ENCODE data around the gene PRKG1.

DNA sequence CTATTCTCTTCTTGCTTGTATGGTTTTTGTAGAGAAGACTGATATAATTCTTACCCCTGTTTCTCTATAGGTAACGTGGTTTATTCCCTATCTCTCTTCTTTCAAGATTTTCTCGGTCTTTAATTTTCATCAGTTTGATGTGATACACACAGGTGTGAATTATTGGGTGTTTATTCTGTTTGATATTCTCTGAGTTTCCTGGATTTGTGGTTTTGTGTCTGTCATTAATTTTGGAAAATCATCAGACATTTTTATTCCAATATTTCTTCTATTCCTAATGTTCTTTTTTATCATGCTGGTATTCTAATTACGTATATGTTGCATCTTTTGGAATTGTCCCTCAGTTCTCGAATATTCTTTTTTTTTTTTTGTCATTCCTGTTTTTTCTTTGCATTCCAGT, 850.1 kb downstream of the PRKG1 start:
- TF ChIP-seq POLR2A (IDR thresholded peaks at IDR 0.05) = no peak
- TF ChIP-seq, protein P1, sequence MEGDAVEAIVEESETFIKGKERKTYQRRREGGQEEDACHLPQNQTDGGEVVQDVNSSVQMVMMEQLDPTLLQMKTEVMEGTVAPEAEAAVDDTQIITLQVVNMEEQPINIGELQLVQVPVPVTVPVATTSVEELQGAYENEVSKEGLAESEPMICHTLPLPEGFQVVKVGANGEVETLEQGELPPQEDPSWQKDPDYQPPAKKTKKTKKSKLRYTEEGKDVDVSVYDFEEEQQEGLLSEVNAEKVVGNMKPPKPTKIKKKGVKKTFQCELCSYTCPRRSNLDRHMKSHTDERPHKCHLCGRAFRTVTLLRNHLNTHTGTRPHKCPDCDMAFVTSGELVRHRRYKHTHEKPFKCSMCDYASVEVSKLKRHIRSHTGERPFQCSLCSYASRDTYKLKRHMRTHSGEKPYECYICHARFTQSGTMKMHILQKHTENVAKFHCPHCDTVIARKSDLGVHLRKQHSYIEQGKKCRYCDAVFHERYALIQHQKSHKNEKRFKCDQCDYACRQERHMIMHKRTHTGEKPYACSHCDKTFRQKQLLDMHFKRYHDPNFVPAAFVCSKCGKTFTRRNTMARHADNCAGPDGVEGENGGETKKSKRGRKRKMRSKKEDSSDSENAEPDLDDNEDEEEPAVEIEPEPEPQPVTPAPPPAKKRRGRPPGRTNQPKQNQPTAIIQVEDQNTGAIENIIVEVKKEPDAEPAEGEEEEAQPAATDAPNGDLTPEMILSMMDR (IDR thresholded peaks at IDR 0.05) = no peak
